IMR-90 (cell line): ENCODE data around the gene ERVFRD-1.

Experiments used
- CEBPB ChIP-seq: IDR thresholded peaks from 2 replicates; pipeline ENCODE4 v1.6.1; 2012; ENCODE audit warnings: low read depth, low read length, improper control_type of control experiment
- CHD1 ChIP-seq: IDR thresholded peaks from 2 replicates; pipeline ENCODE4 v1.6.1; 2012; ENCODE audit warnings: low read depth, low read length, improper control_type of control experiment
- CTCF ChIP-seq: conservative IDR thresholded peaks from 2 replicates; pipeline ENCODE4 v1.5.1; 2012; ENCODE audit warnings: mild to moderate bottlenecking, low read depth, low read length, improper control_type of control experiment
- FOS ChIP-seq: fragments of 150-350 bp; IDR thresholded peaks from 2 replicates; pipeline ENCODE4 v1.6.1; 2016; ENCODE audit warnings: low read depth, low read length
- MAZ ChIP-seq: IDR thresholded peaks from 2 replicates; pipeline ENCODE4 v1.6.1; 2012; ENCODE audit warnings: low read depth, mild to moderate bottlenecking, low read length, improper control_type of control experiment, moderate library complexity, borderline replicate concordance
- MXI1 ChIP-seq: IDR thresholded peaks from 2 replicates; pipeline ENCODE4 v1.6.1; 2012; ENCODE audit warnings: low read depth, mild to moderate bottlenecking, low read length, moderate library complexity, borderline replicate concordance
- POLR2A ChIP-seq: IDR thresholded peaks from 2 replicates; pipeline ENCODE4 v1.6.1; 2012; ENCODE audit warnings: mild to moderate bottlenecking, low read depth, low read length
- RAD21 ChIP-seq: IDR thresholded peaks from 2 replicates; pipeline ENCODE4 v1.6.1; 2012; ENCODE audit warnings: low read length, improper control_type of control experiment
- RCOR1 ChIP-seq: IDR thresholded peaks from 2 replicates; pipeline ENCODE4 v1.6.1; 2012; ENCODE audit warnings: mild to moderate bottlenecking, low read length, improper control_type of control experiment; ENCODE audit not compliant: insufficient replicate concordance
- RFX5 ChIP-seq: IDR thresholded peaks from 2 replicates; pipeline ENCODE4 v1.8.0; 2012; ENCODE audit warnings: low read depth, mild to moderate bottlenecking, low read length, moderate library complexity
- SMC3 ChIP-seq: fragments of 150-350 bp; IDR thresholded peaks from 2 replicates; pipeline ENCODE4 v1.6.1; 2016; ENCODE audit warnings: low read depth, mild to moderate bottlenecking, antibody characterized with exemption, low read length, moderate library complexity
- TF ChIP-seq, protein P1 (sequence below): fragments of 150-350 bp; IDR thresholded peaks from 2 replicates; pipeline ENCODE4 v1.6.1; 2017; ENCODE audit warnings: mild to moderate bottlenecking, antibody characterized with exemption, low read length, low read depth
- TF ChIP-seq, protein P2 (sequence below): fragments of 150-350 bp; IDR thresholded peaks from 2 replicates; pipeline ENCODE4 v1.6.1; 2016; ENCODE audit warnings: low read depth, mild to moderate bottlenecking, low read length, moderate library complexity, borderline replicate concordance

DNA sequence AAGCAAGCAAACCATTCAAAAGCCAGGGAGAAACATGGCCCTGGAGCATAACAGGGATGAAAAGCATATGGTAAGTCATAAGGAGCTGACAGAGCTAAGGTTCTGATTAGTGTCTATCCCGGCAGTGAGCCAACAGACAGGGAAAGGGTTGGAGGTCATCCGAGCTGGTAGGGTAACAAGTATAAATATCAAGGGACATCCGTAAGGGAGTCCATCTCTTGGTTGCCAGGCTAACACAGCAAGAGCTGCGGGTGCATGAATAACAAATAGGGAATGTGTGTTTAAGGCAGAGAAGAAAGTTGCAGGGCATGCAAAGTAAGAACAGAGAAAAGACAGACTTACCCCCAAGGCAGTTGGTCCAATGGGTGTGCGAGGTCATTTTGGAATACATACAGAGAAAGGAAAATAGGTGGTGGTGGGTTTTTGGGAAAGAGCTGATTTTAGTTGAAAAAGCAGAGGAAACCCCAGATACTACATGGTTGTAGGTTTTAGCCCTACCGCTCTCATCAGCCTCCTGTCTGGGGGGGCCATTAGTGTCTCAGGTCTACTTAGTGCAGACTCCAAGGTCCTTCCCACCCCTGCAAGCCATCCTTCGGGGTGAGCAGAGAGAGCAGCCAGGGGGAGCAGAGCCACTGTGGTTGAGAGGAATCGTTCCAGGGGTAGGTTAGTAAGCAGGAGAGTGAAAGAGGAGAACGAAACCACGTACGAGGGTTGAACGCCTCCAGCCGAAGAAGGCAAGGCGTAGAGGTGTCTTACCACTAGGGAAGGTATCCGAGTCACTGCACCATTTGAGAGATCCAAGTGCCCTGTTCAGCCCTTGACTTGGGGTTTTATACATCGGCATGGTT is at the start of gene ERVFRD-1:
- TF ChIP-seq, protein P1, sequence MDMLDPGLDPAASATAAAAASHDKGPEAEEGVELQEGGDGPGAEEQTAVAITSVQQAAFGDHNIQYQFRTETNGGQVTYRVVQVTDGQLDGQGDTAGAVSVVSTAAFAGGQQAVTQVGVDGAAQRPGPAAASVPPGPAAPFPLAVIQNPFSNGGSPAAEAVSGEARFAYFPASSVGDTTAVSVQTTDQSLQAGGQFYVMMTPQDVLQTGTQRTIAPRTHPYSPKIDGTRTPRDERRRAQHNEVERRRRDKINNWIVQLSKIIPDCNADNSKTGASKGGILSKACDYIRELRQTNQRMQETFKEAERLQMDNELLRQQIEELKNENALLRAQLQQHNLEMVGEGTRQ: no peak
- no peak for TF ChIP-seq MAZ
- TF ChIP-seq CTCF: no peak
- no peak for TF ChIP-seq RAD21
- TF ChIP-seq FOS: no peak
- no peak for TF ChIP-seq POLR2A
- no peak for TF ChIP-seq MXI1
- TF ChIP-seq CEBPB: no peak
- TF ChIP-seq, protein P2, sequence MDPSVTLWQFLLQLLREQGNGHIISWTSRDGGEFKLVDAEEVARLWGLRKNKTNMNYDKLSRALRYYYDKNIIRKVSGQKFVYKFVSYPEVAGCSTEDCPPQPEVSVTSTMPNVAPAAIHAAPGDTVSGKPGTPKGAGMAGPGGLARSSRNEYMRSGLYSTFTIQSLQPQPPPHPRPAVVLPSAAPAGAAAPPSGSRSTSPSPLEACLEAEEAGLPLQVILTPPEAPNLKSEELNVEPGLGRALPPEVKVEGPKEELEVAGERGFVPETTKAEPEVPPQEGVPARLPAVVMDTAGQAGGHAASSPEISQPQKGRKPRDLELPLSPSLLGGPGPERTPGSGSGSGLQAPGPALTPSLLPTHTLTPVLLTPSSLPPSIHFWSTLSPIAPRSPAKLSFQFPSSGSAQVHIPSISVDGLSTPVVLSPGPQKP: no peak
- no peak for TF ChIP-seq RFX5
- no peak for TF ChIP-seq SMC3
- no peak for TF ChIP-seq RCOR1
- no peak for TF ChIP-seq CHD1
